ENCODE data around the gene CAGE1.

GRCh38 chr6:7406743-7407142 is 17.2 kb upstream of the CAGE1 start:
- no peak for TF ChIP-seq CTCF (IDR thresholded peaks at IDR 0.05; ENCODE audit: low read depth, low read length)
- TF ChIP-seq POLR2A (IDR thresholded peaks at IDR 0.05; ENCODE audit: extremely low read depth, insufficient read length): no peak
- no peak for TF ChIP-seq MAX (IDR thresholded peaks at IDR 0.05; ENCODE audit: low read depth, low read length)
- no peak for TF ChIP-seq MYC (IDR thresholded peaks at IDR 0.05; ENCODE audit: low read depth, low read length)
